ENCODE results near the gene DYNC2I2.
"Not testable (repeated sequence)": the region's sequence is repeated elsewhere in the genome, so short reads cannot be mapped to it uniquely, and the experiment has no call there.

The DYNC2I2 gene

GRCh38 chr9:128693738-128694137 is 37.1 kb upstream of the DYNC2I2 start:
- Mint-ChIP-seq H3K36me3 (ENCODE audit: insufficient read depth) (peaks cover 67% of the 10 kb centered on the region), H3K27ac (peak overlapping the region in 1 of 2 donors; percentile 8), H3K4me1 (ENCODE audit: low read depth in 2 of 2) (peaks cover 16 to 23% of the 10 kb centered on the region in 2 donors)
- not testable (repeated sequence) for ATAC-seq (replicated peaks); H3K9me3 Mint-ChIP-seq; DNase-seq; H3K27me3 Mint-ChIP-seq; H3K4me3 Mint-ChIP-seq

- H3K4me1 Mint-ChIP-seq (ENCODE audit: low read depth in 2 of 2): peaks cover 31 to 42% of the 10 kb centered on the region in 2 donors
- H3K27ac Mint-ChIP-seq: peak overlapping the region; percentile 97 to 99
- peak overlapping the region; percentile 94 to 99 for H3K4me3 Mint-ChIP-seq
- H3K36me3 Mint-ChIP-seq (ENCODE audit: insufficient read depth): peaks cover 70% of the 10 kb centered on the region
- H3K9me3 Mint-ChIP-seq: no peaks in the 10 kb centered on the region
- no peaks in the 10 kb centered on the region for H3K27me3 Mint-ChIP-seq
- DNase-seq (no peak), ATAC-seq (replicated peaks) (peak; percentile 18)
Measured at GRCh38 chr9:128690684-128691034, 34.0 kb upstream of the DYNC2I2 start.

DNA sequence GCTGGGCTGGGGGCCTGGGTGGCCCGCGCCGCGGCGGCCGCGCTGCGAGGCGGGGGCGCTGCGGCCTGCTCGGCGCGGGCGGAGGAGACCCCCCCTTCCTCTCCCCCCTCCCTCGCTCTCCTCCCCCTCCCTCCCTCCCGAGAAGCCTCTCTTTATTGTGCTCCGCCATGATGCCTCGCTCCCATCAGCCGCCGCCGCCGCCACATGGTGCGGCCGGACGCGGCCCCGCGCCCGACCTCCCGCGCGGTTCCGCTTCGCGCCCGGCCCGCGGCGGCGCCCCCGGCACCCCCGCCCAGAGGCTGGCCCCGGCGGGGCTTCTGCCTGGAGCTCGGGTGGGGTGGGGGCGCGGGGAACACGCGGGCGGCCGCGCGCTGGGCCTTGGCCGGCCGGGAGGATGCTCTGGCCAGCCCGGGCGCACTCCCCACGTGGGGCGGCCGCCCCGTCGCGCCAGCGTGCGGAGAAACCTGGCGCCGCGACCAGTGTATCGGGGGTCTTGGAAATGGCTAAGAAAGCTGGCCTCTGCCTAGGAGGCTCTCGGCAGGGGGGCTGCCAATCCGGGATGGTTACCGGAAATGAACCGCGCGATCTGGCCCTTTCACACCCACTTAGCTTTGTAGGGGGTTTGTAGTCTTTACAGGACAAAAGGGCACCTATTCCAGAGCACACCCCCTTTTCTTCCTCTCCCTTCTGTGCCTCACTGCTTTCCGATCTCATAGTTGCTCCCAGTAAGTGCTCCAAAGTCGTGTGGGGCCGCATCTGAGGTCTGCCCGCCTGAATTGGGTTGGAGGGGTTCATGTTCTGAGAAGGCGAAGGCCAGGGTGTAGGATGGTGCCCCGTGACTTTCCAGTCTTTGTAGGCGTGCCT is 33.4 kb upstream of the DYNC2I2 start:
- H3K36me3 Mint-ChIP-seq (ENCODE audit: insufficient read depth): peaks cover 64% of the 10 kb centered on the region
- H3K27ac Mint-ChIP-seq: peak overlapping the region; percentile 97 to 99
- H3K4me3 Mint-ChIP-seq: peak overlapping the region; percentile 94 to 99
- ATAC-seq (replicated peaks): peak; percentile 24
- H3K27me3 Mint-ChIP-seq: no peaks in the 10 kb centered on the region
- peaks cover 37 to 48% of the 10 kb centered on the region in 2 donors for H3K4me1 Mint-ChIP-seq (ENCODE audit: low read depth in 2 of 2)
- peak; percentile 26 to 28 (median 27) for DNase-seq
- no peaks in the 10 kb centered on the region for H3K9me3 Mint-ChIP-seq

DNA sequence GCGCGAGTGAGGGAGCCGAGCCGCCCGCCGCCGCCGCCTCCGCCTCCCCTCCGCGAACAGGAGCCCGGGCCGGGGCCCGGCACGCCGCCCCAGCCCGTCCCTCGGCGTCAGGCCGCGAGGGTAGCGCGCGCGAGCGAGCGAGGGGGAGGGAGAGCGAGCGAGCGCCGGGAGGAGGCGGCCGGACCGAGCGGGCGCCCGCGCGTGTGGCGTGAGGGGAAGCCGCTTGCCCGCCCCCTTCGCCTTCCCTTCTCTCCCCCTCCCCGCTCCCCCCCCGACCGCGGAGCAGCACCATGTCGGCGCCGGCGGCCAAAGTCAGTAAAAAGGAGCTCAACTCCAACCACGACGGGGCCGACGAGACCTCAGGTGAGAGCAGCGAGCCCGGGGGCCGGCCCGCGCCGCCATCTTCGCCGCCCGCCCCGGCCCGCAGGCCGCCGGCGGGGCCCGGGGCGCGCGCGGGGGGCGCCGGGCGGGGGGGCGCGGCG is 32.7 kb upstream of the DYNC2I2 start:
- DNase-seq: peak in 2 of 3 experiments; percentile 46 to 48

DNA sequence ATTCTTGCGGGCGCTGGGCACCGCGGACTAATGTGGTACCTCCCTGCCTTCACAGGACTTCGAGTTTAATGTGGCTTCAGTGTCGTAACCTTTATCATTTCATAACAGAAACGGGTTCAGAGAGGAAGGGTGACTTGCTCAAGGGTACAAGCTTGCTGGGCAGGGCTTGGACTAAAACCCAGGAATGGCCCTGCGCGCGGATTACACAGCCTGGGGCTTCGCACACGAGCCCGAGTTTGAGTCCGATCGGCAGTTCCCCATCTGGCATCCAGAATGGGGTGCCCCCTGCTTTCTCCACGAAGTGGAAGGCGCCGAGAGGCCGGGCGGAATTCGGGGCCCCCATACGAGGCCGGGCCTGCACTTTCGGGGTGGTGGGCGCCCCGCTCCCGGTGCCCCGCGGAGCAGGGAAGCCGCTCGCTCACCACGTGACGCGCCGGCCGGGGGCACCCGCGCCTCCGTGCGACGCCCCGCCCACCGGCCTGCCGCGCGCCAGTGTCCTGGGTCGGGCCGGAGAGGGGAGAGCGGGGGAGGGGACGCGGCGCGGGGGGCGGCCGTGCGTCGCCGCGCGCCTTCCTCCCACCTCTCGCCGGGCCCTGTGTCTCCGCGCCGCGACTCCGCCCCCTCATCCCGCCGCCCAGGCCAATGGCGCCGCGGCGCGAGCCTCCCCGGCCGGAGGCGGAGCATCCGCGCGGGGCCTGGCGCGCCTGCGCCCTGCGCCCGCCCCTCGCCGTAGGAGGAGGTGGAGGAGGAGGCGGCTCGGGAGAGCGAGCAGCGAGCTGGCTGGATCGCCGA is 32.0 kb upstream of the DYNC2I2 start, which contains the start of gene SET:
Gene SET (plus strand): TSS at position 722 of the 792 bp plus-strand sequence. CDS start 361 bp downstream, outside the sequence.
- peaks cover 47 to 59% of the 10 kb centered on the region in 2 donors for H3K4me1 Mint-ChIP-seq (ENCODE audit: low read depth in 2 of 2)
- DNase-seq (peak; percentile 86 to 92 (median 87)), ATAC-seq (replicated peaks) (peak; percentile 72)
- no peaks in the 10 kb centered on the region for H3K27me3 Mint-ChIP-seq
- H3K9me3 Mint-ChIP-seq: no peaks in the 10 kb centered on the region
- H3K27ac Mint-ChIP-seq: peak within 1 kb of the TSS; percentile 94 to 99
- peak within 1 kb of the TSS; percentile 94 to 99 for H3K4me3 Mint-ChIP-seq
- H3K36me3 Mint-ChIP-seq (ENCODE audit: insufficient read depth): peaks cover 58% of the 10 kb centered on the region

More for the DNA sequence above, 32.7 kb upstream of the DYNC2I2 start:
- ATAC-seq (replicated peaks): peak; percentile 20
- H3K27me3 Mint-ChIP-seq: no peaks in the 10 kb centered on the region
- H3K4me1 Mint-ChIP-seq (ENCODE audit: low read depth in 2 of 2): peaks cover 44 to 55% of the 10 kb centered on the region in 2 donors
- H3K36me3 Mint-ChIP-seq (ENCODE audit: insufficient read depth): peaks cover 58% of the 10 kb centered on the region
- no peaks in the 10 kb centered on the region for H3K9me3 Mint-ChIP-seq
- peak overlapping the region; percentile 78 to 82 for H3K4me3 Mint-ChIP-seq
- no peak overlapping the region for H3K27ac Mint-ChIP-seq

GRCh38 chr9:128687453-128687852 is 30.8 kb upstream of the DYNC2I2 start:
- no peaks in the 10 kb centered on the region for H3K27me3 Mint-ChIP-seq
- no peaks in the 10 kb centered on the region for H3K9me3 Mint-ChIP-seq
- peak overlapping the region; percentile 95 for H3K4me3 Mint-ChIP-seq
- H3K27ac Mint-ChIP-seq: peak overlapping the region; percentile 98
- H3K4me1 Mint-ChIP-seq (ENCODE audit: low read depth in 2 of 2): peaks cover 52 to 59% of the 10 kb centered on the region in 2 donors
- ATAC-seq (replicated peaks) (no peak), DNase-seq (no peak)
- H3K36me3 Mint-ChIP-seq (ENCODE audit: insufficient read depth): peaks cover 46% of the 10 kb centered on the region

DNA sequence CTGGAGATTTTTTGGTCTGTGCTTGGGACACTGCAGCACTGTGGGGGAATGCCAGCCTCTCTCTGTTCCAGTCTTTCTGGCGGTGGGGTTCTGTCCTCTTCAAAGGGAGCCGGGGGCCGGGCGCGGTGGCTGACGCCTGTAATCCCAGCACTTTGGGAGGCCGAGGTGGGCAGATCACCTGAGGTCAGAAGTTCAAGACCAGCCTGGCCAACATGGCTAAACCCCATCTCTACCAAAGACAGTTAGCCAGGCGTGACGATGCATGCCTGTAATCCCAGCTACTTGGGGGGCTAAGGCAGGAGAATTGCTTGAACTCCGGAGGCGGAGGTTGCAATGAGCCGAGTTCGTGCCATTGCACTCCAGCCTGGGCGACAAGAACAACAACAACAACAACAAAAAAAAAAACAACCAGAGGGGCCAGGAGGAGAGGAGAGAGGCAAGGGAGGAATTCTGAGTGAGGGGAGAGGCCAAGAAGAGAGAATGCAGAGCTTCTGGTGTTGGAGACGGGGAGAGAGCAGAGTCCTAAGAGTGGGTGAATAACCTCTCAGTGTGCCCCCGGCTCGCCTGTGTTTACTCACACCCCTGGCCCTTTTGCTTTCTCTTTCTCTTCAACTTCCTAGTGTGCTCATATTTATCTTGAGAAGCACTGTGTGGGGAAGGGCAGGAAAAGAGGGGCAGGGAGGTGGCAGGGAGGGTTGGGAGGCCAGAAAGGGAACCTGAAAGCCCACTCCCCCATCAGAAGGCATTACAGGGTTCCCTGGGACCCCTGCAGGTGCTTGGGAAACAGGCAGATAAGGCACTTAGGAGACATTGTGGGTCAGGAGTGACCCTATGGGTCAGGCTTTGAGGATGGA is 29.2 kb upstream of the DYNC2I2 start:
- H3K27ac Mint-ChIP-seq: peak overlapping the region; percentile 98
- ATAC-seq (replicated peaks): no peak
- DNase-seq: peak in 1 of 3 experiments; percentile 18
- peaks cover 30% of the 10 kb centered on the region for H3K36me3 Mint-ChIP-seq (ENCODE audit: insufficient read depth)
- H3K4me3 Mint-ChIP-seq: peak overlapping the region; percentile 95
- peaks cover 41 to 54% of the 10 kb centered on the region in 2 donors for H3K4me1 Mint-ChIP-seq (ENCODE audit: low read depth in 2 of 2)
- no peaks in the 10 kb centered on the region for H3K27me3 Mint-ChIP-seq
- no peaks in the 10 kb centered on the region for H3K9me3 Mint-ChIP-seq

DNA sequence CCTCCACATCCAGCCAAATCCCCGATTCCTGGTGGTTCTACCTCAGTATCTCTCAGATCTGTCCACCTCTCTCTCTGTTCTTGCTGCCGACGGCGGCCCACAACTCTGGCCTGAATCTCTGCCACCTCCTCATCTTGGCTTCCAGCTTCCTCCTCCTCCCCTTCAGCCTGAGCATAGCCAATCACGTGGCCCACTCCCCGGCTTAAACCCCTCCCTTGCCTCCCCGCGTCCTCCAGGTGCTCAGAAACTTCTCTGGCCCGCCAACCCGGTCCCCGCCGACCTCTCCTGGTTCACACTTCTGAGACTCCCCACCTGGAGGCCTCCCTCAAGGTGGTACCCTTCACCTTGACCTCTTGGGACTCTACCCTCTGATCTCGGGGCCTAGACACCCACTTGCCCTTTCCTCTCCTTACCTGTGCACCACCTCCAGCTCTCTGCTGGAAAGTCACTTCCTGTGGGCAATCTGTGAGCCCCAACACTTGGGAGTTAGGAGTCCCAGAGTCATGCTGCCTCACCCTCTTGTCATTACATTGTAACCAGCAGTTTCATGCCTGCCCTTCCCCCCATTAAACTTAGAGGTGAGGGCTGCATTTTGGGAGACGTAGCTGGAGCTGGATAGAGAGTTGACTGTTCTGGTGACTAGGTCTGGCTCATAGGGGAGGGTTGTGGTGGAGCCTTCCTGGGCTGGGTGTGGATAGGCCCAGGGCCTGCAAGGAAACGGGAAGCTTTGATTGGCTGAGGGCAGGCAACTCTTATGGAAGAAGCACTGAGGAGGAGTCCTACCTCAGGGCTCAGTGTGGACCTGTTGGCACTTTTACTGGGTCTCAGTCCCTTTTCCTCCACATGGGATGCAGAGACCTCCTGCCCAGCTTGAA is 27.9 kb upstream of the DYNC2I2 start:
- H3K27ac Mint-ChIP-seq: peak overlapping the region; percentile 98
- no peaks in the 10 kb centered on the region for H3K27me3 Mint-ChIP-seq
- DNase-seq: peak; percentile 58 to 65 (median 58)
- H3K4me3 Mint-ChIP-seq: peak overlapping the region; percentile 95
- peaks cover 23% of the 10 kb centered on the region for H3K36me3 Mint-ChIP-seq (ENCODE audit: insufficient read depth)
- ATAC-seq (replicated peaks): peak; percentile 48
- no peaks in the 10 kb centered on the region for H3K9me3 Mint-ChIP-seq
- peaks cover 36 to 49% of the 10 kb centered on the region in 2 donors for H3K4me1 Mint-ChIP-seq (ENCODE audit: low read depth in 2 of 2)

DNA sequence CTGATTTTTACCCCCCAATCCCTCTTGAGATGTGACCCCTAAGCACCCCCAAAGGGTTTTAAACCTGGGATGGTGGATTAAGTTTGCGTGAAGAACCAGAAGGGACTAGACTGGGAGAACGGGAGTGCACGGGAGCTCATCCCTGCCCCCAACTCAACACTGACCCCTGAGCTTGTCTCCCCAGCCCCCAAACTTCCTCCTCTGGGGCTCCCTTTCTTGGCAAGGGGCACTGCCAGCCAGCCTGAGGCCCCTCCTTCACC is 27.3 kb upstream of the DYNC2I2 start:
- peak overlapping the region; percentile 95 for H3K4me3 Mint-ChIP-seq
- H3K9me3 Mint-ChIP-seq: no peaks in the 10 kb centered on the region
- no peaks in the 10 kb centered on the region for H3K27me3 Mint-ChIP-seq
- ATAC-seq (replicated peaks) (no peak), DNase-seq (no peak)
- H3K4me1 Mint-ChIP-seq (ENCODE audit: low read depth in 2 of 2): peaks cover 36 to 49% of the 10 kb centered on the region in 2 donors
- H3K36me3 Mint-ChIP-seq (ENCODE audit: insufficient read depth): peaks cover 23% of the 10 kb centered on the region
- H3K27ac Mint-ChIP-seq: peak overlapping the region; percentile 98

GRCh38 chr9:128683340-128684064 is 26.9 kb upstream of the DYNC2I2 start:
- H3K4me1 Mint-ChIP-seq (ENCODE audit: low read depth in 2 of 2): peaks cover 36 to 48% of the 10 kb centered on the region in 2 donors
- DNase-seq: peak; percentile 13 to 29 (median 13)
- peak overlapping the region; percentile 98 for H3K27ac Mint-ChIP-seq
- no peaks in the 10 kb centered on the region for H3K27me3 Mint-ChIP-seq
- peak; percentile 44 for ATAC-seq (replicated peaks)
- peak overlapping the region; percentile 95 for H3K4me3 Mint-ChIP-seq
- no peaks in the 10 kb centered on the region for H3K9me3 Mint-ChIP-seq
- H3K36me3 Mint-ChIP-seq (ENCODE audit: insufficient read depth): peaks cover 22% of the 10 kb centered on the region

DNA sequence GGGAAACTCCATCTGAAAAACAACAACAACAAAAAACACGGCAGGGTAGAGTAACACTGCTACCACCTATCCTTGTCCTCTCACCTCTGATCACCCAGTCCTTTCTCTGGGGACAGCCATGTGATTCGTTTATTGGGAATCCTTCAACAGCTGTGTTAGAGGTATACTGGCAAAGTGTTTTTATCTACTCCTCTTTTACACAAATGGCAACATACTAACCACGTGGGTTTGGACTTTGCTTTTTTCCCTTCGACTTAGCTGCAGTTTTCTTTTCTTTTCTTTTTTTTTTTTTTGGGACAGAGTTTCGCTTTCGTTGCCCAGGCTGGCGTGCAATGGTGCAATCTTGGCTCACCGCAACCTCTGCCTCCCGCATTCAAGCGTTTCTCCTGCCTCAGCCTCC is 21.1 kb upstream of the DYNC2I2 start:
- Mint-ChIP-seq H3K4me1 (ENCODE audit: low read depth in 2 of 2) (peaks cover 0 to 5% of the 10 kb centered on the region in 2 donors), H3K27ac (no peak overlapping the region), H3K9me3 (no peaks in the 10 kb centered on the region), H3K4me3 (no peak overlapping the region), H3K36me3 (ENCODE audit: insufficient read depth) (peaks cover 7% of the 10 kb centered on the region), H3K27me3 (no peaks in the 10 kb centered on the region)
- ATAC-seq (replicated peaks): no peak
- DNase-seq: no peak

- no peak overlapping the region for H3K27ac Mint-ChIP-seq
- no peaks in the 10 kb centered on the region for H3K9me3 Mint-ChIP-seq
- no peak overlapping the region for H3K4me3 Mint-ChIP-seq
- no peaks in the 10 kb centered on the region for H3K4me1 Mint-ChIP-seq (ENCODE audit: low read depth in 2 of 2)
- H3K27me3 Mint-ChIP-seq: no peaks in the 10 kb centered on the region
- peaks cover 9% of the 10 kb centered on the region for H3K36me3 Mint-ChIP-seq (ENCODE audit: insufficient read depth)
- ATAC-seq (replicated peaks) (no peak), DNase-seq (no peak)
Measured at GRCh38 chr9:128675382-128675781, 18.7 kb upstream of the DYNC2I2 start.

Measured in effector memory CD8-positive, alpha-beta T cell (primary cell).